NOMO-1 (cell line): ENCODE measurements around the gene TNRC6B.
A peak's percentile ranks its signal among the peaks of the same experiment; 100 is the strongest.

Source experiments
- DNase-seq, 2 experiments: peaks; one replicate each; lab custom pipeline; 2025; ENCODE audit not compliant: unreplicated experiment in 2 of 2; lab: John Stamatoyannopoulos, UW

TNRC6B gene

DNA sequence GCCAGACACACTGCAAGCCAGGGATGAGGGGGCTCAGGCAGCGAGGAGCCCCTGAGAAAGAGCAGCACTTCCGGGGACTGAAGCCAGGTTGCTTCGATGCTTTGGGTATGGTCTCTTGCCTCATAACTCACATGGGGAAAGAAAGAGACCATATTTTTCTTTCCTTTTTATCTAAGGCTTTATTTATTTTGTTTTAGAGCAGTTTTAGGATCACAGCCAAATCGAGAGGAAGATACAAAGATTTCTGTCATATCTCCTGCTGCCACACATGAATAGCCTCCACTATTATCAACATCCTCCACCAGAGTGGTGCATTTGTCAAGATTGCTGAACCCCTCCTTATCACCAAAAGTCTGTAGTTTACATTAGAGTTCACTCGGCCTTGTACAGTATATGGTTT lies 144.3 kb downstream of the TNRC6B start:
- DNase-seq: no peak

DNA sequence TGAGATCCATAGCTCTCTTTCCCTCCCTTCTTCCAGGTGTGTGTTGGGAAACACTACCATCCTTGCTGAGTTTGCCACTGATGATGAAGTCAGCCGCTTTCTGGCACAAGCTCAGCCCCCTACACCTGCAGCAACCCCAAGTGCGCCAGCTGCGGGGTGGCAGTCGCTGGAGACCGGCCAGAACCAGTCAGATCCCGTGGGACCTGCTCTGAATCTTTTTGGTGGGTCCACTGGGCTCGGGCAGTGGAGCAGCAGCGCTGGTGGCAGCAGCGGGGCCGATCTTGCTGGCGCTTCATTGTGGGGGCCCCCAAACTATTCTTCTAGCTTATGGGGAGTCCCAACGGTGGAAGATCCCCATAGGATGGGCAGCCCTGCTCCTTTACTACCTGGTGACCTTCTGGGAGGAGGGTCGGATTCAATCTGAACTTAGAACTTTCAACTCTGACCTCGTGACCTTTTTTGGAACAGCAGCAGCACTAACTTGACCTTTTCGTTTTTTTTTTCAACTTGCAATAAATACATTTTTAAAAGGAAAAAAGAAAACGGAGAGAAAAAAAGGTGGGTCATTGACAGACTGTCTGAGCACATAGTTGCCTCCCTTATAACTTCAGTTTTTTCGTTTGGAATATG lies 145.2 kb downstream of the TNRC6B start:
- no peak for DNase-seq

DNA sequence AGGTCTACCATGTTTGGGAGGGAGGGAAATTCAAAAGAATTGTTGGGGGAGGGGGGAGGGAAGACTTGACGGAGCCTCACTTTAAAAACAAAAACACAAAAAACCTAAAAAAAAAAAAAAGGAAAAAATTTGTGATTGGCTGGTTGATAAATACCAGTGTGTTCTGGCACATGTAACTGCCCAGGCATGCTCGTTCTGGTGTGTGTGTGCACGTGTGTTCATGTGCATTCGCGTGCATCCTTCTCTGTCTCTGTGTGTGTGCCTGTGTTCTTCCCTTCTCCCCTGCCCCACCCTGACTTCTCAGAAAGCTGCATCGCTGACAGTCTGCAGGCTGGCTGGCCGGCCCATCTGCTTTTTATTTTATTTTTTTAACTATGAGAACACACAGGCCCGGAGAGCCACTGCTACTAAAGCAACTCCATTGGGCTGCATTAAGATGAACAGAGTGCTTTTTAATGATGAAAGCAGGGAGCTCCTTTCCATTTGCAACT lies 146.0 kb downstream of the TNRC6B start:
- no peak for DNase-seq

DNA sequence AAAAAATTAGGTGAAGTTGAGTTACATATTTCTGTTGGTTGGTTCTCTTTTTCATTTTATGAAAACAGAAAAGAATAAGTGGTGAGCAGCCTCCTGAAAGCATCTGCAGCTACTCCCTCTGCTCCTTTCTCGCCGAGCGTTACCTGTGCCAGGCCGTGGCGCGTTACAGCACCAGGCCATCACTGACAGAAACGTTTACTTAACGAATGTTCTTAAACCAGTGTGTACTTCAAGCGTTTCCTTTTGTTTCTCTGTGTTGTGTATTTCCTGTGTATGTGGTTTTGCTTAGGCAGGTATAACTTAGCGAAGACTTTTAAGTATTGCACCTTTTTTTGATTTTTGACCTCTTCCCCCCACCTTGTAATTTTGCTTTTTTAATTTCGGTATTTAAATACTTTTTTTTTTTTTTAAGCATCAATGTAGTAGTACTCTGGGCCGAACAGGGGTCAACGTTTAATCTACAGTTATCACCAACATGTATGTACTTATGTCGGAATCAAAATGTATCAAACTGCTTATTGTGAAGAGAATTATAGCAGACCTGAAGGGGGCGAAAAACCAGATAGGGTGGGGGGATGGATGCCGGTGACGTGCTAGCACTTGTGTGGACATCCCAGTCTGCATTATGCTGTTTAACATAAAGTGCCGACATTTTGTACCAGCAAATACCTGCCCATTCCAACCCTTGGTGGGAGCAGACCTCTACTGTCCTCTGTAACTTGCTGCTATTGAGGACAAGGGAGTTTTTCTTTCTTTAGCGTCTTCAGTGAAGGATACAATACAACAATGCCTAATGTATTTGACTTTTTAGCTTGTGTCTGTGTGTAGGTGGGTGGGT lies 147.0 kb downstream of the TNRC6B start:
- DNase-seq: no peak

DNA sequence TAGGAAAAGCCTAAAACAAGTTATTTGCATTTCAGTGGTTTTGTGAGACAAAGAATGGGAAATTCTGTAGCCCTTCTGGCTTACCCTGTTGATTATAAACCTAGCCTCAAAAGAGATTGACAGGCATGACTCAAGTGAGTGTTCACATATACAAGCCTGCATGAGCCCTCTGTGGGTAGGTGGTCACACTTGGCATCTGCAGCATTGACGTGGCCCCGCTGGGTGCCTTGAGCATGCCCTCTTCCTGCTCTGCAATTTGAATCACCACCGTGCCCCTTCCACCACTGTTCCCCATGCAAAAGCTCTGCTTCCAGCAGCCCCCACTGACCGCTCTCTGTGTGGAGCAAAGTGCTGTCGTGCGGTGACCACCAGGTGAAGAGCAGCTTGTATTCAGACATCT lies 147.6 kb downstream of the TNRC6B start:
- no peak for DNase-seq

DNA sequence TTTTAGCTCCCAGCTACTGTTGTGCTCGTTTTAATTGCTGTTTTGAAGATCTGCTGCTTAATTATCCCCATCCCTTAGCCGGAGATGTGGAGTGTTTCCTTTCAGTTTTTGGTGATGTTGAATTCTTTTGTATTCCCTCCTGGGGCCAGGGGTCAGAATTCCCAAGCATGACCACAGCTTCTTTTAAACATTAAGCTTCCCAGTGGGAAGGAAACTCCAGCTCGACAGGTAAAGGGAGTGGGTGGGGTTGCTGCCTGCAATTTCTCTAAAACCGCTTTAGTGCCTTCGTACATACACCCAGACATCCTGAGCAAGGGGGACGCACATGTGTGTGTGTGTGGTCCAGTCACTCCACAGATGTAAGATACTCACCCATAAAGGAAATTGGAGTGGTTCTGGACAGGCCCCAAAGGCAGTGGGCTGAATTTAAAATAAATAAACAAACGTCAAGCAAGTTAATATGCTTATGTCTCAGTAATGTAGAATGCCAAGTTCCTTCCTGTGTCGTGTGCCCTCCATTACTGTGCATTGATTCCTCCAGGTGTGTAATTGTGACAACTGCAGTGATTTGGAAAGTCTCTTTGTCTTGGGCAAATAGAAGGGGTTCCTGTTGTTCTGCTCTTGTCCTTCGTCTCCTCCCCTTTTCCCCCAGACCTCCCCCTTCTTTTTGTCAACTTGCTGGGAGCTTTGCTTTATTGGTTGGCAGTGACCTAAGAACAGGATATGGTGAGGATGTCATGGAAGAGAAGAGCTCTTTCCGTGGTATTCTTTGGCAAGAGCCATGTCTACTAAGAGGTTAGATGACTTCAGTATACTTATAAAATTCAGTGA lies 149.4 kb downstream of the TNRC6B start:
- DNase-seq: no peak

DNA sequence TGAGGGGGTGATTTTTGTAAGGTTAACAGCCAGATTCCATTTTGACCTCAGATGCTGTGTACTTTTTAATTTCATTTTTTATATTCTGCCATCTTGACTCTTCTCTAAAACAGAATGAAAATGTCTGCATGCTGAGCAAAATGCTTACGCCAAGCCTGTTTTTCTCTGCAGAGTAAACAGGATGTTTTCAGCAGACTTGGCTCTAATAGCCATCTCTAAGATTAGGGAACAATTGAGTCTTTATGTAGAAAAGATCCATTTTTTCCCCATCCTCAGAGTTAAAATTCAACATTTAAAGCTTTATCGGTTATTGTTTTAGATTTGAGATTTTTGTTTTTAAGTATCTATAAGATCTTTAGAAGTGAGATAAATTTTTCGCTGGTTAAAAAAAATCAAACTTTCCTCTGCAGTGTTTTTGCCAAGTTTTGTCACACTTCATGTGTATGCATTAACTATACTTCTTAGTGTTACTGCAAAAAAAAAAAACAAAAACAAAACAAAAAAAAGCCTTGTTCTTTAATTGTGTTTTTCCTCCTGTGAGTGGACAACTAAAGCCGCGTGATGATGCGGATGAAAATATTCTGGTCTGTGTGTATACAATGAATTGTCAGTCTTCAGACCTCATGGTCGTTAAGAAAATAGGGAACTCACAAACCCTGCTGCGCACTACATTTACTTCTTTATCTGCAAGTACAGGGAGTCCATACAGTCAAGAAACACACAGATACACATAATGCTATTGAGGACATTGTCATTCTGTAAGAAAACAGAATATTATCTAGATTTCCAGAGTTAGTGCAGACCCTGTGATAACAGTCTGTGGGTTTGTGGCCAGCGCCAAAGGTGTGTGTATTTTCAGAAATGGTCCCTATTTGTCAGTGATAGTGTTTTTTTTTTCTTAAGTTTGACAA lies 151.1 kb downstream of the TNRC6B start:
- DNase-seq: peak in 1 of 2 experiments; percentile 13

DNA sequence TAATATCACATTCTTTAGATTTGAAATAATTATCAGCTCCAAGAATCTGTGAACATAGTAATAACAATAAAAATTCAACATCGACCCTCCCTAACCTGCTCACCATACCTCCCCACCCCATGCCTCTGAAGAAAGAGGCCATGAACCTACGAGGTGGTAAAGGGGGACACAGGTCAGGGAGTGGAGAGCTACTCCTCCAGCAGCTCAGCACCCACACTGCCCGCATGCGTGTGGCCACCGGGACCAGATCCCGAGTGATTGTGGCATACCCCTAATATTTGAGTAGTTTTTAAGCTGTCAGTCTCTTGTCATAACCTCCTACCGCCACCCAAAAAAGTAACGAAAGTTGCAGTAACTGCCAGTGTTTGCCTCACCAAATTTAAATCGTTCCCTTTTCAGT lies 151.7 kb downstream of the TNRC6B start:
- no peak for DNase-seq

DNA sequence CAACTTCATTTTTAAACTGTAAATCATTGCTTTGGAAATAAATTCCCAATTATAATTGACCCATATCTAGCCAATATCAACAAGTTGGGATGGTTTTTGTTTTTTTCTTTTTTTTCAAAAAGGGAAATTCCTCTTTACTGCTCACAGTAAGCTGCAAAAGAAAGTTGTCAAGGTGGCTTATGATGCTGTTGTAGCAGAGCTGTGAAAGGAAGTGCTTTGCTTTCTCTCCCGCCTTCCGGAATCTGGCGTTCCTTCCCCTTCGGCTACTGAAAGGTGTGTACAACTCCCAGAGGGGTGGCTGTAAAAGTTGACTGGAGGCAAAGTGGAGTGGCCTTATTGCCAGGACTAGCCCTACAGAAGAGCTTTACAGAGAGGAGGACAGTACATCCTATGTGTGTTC lies 152.4 kb downstream of the TNRC6B start:
- DNase-seq: no peak

DNA sequence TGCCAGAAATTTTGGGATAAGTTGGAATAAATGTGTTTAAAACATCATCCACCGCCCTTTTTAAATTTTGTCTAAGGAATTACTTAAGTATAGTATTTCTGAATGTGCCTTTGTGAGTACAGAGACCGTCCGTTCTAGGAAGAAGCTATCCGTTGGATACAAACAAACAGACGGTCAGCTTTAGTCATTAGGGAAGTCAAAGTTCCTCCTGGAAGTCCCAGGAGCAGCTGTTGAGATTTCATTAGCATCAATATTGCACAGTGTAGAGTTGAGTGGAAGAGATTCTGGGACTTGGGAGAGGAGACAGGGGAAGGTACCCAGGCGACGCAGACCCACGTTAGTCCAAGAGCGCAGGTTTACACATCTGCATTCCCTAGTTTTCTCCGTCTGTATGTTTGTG lies 152.9 kb downstream of the TNRC6B start:
- DNase-seq: no peak

DNA sequence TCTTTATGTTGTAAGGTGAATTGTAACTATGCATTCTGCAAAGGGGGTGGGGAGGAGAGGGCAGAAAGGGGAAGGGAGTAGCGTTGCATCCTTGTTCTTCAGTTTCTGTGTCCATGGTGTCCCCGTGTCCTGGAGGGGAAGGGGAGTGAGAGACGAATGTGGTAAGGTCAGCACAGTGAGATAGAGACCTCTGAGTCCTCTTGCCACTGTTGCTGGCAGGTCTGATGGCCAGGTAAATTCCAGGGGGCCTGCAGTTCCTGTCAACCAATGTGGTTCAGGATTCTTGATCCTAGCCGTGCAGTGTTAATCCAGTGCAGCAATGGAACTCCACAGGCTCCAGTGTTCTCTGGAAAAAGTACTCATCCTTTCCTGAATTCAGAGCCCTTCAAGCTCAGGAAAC lies 154.0 kb downstream of the TNRC6B start:
- DNase-seq: no peak

DNA sequence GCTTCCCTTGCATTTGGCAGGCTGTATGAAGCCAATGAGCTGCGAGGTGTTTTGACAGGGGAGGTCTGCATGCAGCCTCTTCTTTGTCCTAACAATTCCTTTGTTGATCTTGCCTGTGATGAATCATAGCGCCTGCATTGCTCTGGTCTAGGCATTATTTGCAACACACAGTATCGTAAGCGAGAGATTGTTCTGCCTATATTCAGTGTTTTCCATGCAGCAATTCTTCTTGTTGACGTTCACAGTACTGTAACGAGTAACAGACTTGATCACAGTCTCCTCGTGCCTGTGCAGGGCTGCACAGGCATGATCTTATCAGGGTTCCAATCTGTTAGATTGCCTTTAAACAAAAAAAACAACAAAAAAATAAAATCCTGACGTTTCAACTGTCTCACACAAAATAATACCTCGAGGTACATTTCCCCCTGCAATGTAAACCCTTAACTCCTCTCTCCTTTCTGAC lies 154.6 kb downstream of the TNRC6B start:
- no peak for DNase-seq

DNA sequence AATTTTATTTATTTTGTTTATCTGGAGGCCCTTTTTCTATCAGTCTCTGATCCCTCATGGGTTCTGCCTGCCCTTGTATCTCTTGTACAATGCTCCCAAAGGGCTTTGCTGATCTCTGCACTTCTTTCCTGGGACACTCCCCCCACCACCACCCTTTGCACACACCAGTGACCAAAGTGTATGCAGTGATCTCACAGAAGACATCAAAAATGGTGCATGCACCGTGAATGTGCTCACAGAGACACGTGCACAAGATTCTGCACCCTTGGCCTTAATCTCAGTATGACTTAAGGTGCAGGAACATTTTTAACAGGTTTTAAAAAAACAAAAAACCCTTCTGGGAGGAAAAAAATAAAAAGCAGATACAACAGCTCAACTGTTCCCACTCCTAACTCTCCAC lies 156.3 kb downstream of the TNRC6B start:
- DNase-seq: no peak

DNA sequence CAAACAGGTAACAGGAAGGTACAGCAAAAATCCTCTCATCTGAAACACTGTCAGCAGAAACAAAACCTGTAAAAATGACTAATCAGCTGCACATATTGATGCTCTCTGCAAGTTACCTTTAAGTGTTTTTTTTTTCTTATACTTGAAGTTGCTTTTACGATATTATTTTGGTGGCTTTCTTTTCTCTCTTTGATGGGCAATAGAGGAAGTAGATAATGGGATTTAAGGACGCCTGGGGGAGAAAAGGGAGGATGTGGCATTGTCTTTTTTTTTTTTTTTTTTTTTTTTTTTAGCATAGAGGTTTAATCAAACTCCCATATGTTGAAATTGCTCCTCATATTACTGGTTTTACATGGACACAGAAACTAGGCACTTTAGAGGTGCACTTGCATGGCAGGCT lies 157.2 kb downstream of the TNRC6B start:
- peak in 1 of 2 experiments; percentile 16 for DNase-seq

DNA sequence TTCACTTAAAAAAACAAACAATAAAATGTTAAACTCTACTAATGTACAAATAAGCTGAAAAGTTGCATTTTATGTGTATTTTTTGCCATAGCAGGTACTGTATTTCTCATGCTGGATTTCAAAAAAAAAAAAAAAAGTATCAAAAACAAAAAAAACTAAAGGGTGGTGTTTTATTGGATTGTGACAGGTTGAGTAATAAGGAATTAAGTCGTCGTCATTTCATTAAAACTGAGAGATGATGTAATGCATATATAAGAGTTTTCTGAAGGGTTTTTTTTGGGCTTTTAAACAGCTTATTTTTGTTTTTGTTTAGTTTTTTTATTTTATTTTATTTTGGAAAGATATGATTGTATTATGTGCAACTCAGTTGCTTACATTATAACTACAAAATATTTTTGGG lies 157.6 kb downstream of the TNRC6B start:
- DNase-seq: peak in 1 of 2 experiments; percentile 18

DNA sequence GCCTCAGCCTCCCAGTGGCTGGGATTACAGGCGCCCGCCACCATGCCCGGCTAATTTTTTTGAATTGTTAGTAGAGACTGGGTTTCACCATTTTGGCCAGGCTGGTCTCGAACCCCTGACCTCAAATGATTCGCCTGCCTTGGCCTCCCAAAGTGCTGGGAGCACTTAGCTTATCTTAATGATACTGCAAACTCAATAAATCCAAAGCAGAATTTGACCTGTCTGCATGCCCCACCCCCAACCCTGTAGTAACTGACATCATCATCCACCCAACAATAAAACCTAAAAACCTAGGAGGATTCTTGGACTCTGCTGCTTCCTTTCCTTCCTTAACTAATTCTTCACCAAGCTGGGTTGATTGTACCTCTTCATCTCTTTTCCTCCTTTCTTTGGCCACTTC lies 162.3 kb downstream of the TNRC6B start:
- DNase-seq: no peak

DNA sequence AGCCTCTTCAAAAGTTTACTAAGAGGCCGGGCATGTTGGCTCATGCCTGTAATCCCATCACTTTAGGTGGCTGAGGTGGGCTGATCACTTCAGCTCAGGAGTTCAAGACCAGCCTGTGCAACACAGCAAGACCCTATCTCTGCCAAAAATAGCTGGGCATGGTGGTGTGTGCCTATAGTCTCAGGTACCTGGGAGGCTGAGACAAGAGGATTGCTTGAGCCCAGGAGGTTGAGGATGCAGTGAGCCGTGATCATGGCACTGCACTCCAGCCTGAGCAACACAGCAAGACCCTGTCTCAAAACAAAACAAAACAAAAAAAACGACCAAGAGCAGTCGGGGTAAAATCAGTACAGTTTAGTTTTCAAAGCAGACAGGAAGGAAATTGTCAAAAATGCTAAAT lies 163.9 kb downstream of the TNRC6B start:
- no peak for DNase-seq

DNA sequence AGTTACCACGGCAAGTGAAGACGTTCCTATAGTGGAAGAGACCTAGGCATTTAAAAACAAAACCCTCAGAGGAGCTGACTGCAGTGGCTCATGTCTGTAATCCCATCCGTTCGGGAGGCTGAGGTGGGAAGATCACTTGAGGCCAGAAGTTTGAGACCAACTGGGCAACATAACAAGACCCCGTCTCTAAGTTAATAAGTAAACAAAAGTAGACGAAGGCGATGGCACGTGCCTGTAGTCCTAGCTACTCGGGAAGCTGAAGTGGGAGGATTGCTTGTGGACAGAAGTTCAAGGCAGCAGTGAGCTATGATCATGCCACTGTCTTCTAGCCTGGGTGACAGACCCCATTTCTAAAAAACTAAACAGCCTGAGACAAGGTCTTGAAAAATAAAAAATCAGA lies 164.8 kb downstream of the TNRC6B start:
- DNase-seq: no peak

DNA sequence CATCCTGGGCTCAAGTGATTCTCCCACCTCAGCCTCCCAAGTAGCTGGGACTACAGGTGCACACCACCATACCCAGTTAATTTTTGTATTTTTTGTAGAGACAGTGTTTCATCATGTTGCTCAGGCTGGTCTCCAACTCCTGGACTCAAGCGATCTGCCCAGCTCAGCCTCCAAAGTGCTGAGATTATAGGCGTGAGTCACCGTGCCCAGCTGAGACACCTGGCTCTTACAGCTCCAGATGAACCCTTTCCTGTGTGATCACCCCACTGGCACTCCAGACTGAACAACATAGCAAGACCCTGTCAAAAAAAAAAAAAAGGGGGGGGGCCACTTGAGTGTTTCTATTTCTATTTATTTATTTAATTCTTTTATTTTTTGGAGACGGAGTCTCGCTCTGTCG lies 167.5 kb downstream of the TNRC6B start:
- DNase-seq: no peak

DNA sequence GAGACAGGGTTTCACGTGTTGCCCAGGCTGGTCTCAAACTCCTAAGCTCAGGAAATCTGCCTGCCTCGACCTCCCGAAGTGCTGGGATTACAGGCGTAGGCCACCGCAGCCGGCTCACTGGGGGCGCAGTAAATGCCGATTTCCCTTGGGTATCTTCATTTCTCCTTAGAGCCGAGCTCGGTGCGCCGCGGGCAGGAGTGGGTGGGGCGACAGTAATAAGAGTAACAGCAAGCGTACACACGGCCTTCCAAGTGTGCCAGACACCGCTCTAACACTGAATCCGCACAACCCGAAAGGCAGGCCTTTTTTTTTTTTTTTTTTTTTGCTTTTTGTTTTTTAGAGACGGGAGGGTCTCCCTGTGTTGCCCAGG lies 168.1 kb downstream of the TNRC6B start:
- DNase-seq: peak; percentile 44 to 53
